CD4-positive, alpha-beta T cell treated with Interleukin-2 at 100 ng/mL for 4 hours (primary cell): ENCODE results near the gene ANKRD12.
"Not testable (repeated sequence)": the region's sequence is repeated elsewhere in the genome, so short reads cannot be mapped to it uniquely, and the experiment has no call there.

Experiments used
- DNase-seq: peaks from one replicate; pipeline ENCODE4 v3.0.0-alpha.2; 2020; ENCODE audit warnings: low spot score

ANKRD12 gene

GRCh38 chr18:9136315-9137155 is at the start of gene ANKRD12:
Gene ANKRD12 (plus strand): TSS chr18:9136781. CDS start chr18:9182433, 45,652 bp downstream.
- DNase-seq, result peak; percentile 99

DNA sequence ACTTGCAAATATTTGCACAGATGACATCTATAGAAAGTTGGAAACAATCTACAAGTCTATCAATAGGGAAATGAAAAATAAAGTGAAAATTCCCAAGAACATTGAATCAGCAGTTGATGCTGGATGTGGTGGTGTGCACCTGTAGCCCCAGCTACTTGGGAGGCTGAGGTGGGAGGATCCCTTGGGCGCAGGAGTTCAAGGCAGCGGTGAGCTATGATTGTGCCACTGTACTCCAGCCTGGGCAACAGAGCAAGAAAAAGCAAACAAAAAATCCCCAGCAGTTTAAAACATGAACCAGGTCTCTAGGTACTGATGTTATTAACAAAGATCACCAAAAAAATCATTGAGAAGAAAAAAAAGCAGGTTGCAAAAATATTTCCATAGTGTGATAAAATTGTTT is 49.4 kb upstream of the ANKRD12 start:
- DNase-seq, result no peak

GRCh38 chr18:9088252-9088651 is 48.3 kb upstream of the ANKRD12 start:
- DNase-seq, result no peak

DNA sequence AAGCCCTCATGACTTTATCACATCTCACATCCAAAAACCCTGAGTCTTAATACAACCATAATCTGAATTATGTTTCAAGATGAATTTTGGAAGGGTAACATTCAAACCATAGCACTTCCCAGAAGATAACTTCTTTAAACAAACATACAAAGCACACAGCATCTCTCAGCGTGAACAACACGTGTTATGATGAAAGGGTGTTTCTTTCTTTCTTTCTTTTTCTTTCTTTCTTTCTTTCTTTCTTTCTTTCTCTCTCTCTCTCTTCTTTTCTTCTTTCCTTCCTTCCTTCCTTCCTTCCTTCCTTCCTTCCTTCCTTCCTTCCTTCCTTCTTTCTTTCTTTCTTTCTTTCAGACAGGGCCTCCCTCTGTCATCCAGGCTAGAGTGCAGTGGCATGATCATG is 47.9 kb upstream of the ANKRD12 start:
- not testable (repeated sequence) for DNase-seq

- DNase-seq, result no peak
Measured at GRCh38 chr18:9090578-9090977, 46.0 kb upstream of the ANKRD12 start.

- peak; percentile 84 for DNase-seq
Measured at GRCh38 chr18:9091066-9091476, 45.5 kb upstream of the ANKRD12 start.

DNA sequence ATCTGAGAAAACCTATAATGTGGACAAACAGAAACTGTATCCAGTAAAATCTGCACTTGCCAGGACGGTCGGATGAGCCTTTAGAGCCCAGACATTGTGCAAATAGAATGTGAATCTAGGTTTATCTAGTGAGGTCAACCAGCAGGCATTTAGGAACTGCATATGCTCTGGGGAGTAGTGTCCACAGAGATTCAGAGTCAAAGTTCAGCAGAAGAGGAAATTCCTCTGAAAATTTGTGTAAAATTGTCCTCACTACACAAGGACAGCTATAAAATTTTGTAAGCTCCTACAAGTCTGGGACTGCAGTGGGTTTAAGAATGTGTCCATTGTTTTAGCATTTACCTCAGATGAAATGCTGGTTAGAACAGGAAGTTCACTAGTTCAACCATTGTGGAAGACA is 43.9 kb upstream of the ANKRD12 start:
- no peak for DNase-seq

- DNase-seq, result not testable (repeated sequence)
Measured at GRCh38 chr18:9093109-9093508, 43.5 kb upstream of the ANKRD12 start.

- DNase-seq, result peak; percentile 68
Measured at GRCh38 chr18:9094307-9095226, 42.0 kb upstream of the ANKRD12 start.

DNA sequence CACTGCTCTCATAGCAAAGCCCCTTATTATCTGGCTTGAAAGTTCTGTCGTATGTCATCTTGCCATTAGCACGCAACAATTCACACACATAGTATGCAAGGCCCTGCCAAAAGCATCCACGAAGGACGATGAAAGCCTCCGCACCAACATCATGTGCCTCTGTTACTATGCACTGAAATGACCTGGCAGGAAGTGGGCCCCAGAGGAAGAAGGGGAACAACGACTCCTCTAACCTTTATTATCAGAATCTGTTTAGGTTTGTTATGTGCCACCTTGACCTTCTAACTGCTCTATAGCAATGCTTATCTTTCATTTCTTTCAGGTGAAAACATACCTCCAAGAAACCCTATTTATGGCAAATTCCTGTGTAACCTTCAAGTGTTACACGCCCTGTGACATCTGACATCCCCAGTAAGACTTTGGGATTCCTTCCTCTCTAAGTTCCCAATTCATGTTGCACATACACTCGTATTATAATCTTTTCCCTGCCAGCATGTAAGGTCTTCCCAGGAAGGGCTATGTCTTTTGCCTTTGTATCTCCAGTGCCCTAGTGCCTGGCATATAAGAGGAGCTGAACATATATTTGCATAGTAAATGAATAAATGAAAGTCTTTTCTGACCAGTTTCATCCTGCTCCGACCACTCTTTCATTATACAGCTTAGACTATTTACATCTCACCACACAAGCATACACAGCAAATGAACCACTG is 41.1 kb upstream of the ANKRD12 start:
- peak; percentile 66 for DNase-seq

DNA sequence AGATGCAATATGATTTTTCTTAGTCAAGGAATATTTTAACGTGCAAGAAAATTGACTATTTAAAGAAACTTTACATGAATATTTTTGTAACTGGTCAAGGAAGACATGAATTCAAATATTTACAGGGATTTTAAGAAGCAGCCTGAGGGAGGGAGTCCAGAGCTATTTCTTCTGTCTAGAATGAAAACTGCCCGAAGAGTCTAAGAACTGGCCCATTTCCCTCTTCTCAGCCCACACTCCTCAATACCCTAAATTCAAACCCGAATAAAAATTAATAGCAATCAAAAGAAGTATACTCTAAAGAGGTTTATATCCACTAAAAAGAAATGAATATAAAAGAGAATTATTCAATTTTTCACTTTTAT is 40.6 kb upstream of the ANKRD12 start:
- DNase-seq, result no peak

DNA sequence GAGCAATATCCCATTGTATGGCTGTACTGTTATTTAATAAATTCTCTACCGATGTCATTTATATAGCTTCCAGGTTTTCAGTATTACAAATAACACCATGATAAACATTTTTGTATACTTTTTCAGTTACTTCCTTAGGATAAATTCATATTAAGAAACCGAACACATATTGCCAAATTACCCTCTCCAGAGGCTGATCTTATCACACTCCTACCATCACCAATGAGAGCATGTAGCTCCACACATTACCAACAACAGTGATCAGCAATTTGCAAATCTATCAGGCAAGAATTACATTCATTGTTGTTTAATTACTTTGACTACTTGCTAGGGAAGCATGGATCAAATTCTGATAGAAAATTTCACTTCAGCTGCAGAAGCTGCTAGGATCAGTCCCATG is 39.9 kb upstream of the ANKRD12 start:
- DNase-seq, result no peak

- DNase-seq, result no peak
Measured at GRCh38 chr18:9097349-9097748, 39.2 kb upstream of the ANKRD12 start.

- DNase-seq, result no peak
Measured at GRCh38 chr18:9100796-9101195, 35.8 kb upstream of the ANKRD12 start.

- DNase-seq, result peak; percentile 60
Measured at GRCh38 chr18:9101730-9102507, 34.7 kb upstream of the ANKRD12 start.

DNA sequence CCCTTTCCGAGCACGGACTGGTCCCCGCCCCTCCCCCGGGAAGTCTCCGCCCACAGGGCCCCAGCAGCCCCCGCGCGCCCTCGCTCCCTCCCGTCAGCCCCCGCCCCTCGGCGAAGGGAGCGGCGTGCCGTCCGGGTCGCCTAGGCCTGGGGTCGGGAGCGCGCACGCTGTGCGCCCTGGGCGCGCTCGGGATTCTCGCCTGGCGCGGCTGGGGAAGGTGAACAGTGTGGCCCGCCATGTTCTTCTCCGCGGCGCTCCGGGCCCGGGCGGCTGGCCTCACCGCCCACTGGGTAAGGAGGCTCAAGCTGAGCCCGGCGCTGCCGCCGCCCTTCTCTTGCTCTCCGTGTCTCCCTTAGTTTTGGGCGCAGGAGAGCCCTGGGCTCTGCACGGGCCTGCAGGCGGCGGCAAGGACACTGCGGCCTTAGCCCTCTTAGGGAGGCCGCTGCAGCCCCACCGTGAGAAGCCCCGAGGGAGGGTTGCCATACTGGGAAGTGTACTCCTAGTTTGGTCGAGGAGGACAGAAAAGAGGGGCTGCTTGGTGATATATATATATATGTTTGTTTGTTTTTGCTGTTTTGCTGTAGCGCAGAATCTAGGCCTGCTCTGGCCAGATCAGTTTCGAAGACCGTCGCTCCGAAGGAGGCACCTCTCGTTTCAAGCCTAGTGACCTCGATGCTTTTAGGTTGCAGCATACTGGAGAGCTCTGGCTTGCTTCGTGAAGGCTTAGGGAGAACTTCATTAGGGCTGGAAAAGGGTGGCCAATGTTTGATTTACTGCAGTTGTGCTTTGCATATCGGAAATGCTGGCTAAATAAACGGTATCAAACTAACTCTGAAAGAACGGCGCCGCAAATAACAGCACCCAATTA is 33.8 kb upstream of the ANKRD12 start, which contains the start of gene NDUFV2:
NDUFV2 (plus strand) TSS at position 192 of the 868 bp plus-strand sequence; CDS start at position 237, 45 bp downstream.
- DNase-seq, result peak; percentile 97

GRCh38 chr18:9103376-9103873 is 33.2 kb upstream of the ANKRD12 start:
- peak; percentile 50 for DNase-seq

DNA sequence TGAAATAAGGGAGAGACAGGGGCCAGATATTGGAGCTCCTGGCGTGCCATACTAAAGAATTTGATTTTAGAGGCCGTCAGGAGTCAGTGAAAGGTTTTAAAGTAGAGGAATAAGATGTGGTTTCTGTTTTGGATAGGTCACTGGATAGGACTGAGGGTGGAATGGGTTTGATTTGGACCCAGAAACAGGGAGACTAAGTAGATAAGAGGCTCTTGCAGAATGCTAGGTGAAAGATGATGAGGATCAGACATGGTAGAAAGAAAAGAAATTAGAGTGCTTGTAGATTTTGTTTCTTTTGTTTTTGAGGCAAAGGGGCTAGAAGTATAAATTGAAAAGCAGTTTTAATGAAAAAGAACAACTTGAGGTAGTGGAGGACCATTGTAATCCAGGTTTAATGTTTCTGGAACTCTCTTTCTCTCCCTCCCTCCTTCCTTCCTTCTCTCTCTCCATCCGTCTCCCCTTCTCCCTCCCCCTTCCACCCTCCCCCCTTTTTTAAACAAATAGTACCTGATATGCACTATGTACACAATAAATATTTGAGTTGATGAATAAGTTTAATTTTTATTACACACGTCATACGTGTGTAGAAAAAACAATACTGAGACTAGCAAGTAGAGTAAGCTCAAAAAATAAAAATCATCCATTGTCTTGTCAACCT is 32.2 kb upstream of the ANKRD12 start:
- DNase-seq, result no peak

GRCh38 chr18:9105420-9105819 is 31.2 kb upstream of the ANKRD12 start:
- no peak for DNase-seq

GRCh38 chr18:9106094-9106493 is 30.5 kb upstream of the ANKRD12 start:
- no peak for DNase-seq
